HepG2 (cell line): Measurements from ENCODE around the gene GDF15. TPM values are rescaled to one million over a fixed set of nuclear protein-coding genes. Genes with fewer than 3 reads are reported as not detected.

Source experiments
- EP300 ChIP-seq, 3 experiments: sonication (generic) in 1 of 3; formaldehyde crosslinking in 1 of 3; IDR thresholded peaks; 2 replicates each; pipeline versions ENCODE4 v1.5.1 to v1.6.1; 2011 to 2020; ENCODE audit warnings: low read depth in 2 of 3, low read length in 2 of 3, borderline replicate concordance in 1 of 3, improper control_type of control experiment in 1 of 3, mild to moderate bottlenecking in 1 of 3, missing genetic modification reagents in 1 of 3, moderate library complexity in 1 of 3
- GTF3A ChIP-seq: sonication (generic); formaldehyde crosslinking; conservative IDR thresholded peaks from 2 replicates; pipeline ENCODE4 v1.4.0; 2020; ENCODE audit warnings: mild to moderate bottlenecking, missing genetic modification reagents
- HOXA5 ChIP-seq: sonication (generic); formaldehyde crosslinking; IDR thresholded peaks from 2 replicates; pipeline ENCODE4 v1.4.0; 2020; ENCODE audit warnings: missing genetic modification reagents
- JUNB ChIP-seq: sonication (generic); formaldehyde crosslinking; IDR thresholded peaks from 2 replicates; pipeline ENCODE4 v1.8.0; 2022; ENCODE audit warnings: missing genetic modification reagents, mild to moderate bottlenecking, borderline replicate concordance
- KAT8 ChIP-seq: IDR thresholded peaks from 2 replicates; pipeline ENCODE4 v1.6.1; 2016; ENCODE audit warnings: missing genetic modification reagents, missing compliant biosample characterization
- KDM2A ChIP-seq: sonication (generic); formaldehyde crosslinking; IDR thresholded peaks from 2 replicates; pipeline ENCODE4 v1.4.0; 2020; ENCODE audit warnings: low read depth, missing genetic modification reagents, borderline replicate concordance
- MXD1 ChIP-seq: sonication (generic); formaldehyde crosslinking; IDR thresholded peaks from 2 replicates; pipeline ENCODE4 v1.4.0; 2020; ENCODE audit warnings: mild to moderate bottlenecking, missing genetic modification reagents
- REXO4 ChIP-seq: sonication (generic); formaldehyde crosslinking; IDR thresholded peaks from 2 replicates; pipeline ENCODE4 v1.8.0; 2022; ENCODE audit warnings: missing genetic modification reagents, mild to moderate bottlenecking, borderline replicate concordance
- RORA ChIP-seq: sonication (generic); formaldehyde crosslinking; IDR thresholded peaks from 2 replicates; pipeline ENCODE4 v1.5.0; 2020; ENCODE audit warnings: mild to moderate bottlenecking, missing genetic modification reagents, moderate library complexity
- SSRP1 ChIP-seq: IDR thresholded peaks from 2 replicates; pipeline ENCODE4 v1.6.1; 2016; ENCODE audit warnings: control low read depth
- YEATS4 ChIP-seq: sonication (generic); formaldehyde crosslinking; IDR thresholded peaks from 2 replicates; pipeline ENCODE4 v1.4.0; 2020; ENCODE audit warnings: missing genetic modification reagents, borderline replicate concordance
- ZIK1 ChIP-seq: sonication (generic); formaldehyde crosslinking; IDR thresholded peaks from 2 replicates; pipeline ENCODE4 v1.5.0; 2020; ENCODE audit warnings: mild to moderate bottlenecking, low read depth, missing genetic modification reagents, borderline replicate concordance
- ZNF160 ChIP-seq: sonication (generic); formaldehyde crosslinking; IDR thresholded peaks from 2 replicates; pipeline ENCODE4 v1.8.0; 2022; ENCODE audit warnings: mild to moderate bottlenecking, inconsistent platforms, missing genetic modification reagents
- ZNF224 ChIP-seq: sonication (generic); formaldehyde crosslinking; IDR thresholded peaks from 2 replicates; pipeline ENCODE4 v1.5.0; 2020; ENCODE audit warnings: mild to moderate bottlenecking, missing genetic modification reagents
- ZNF281 ChIP-seq: sonication (generic); formaldehyde crosslinking; IDR thresholded peaks from 2 replicates; pipeline ENCODE4 v1.4.0; 2020; ENCODE audit warnings: missing genetic modification reagents, borderline replicate concordance
- ZNF33A ChIP-seq: sonication (generic); formaldehyde crosslinking; IDR thresholded peaks from 2 replicates; pipeline ENCODE4 v1.5.1; 2020; ENCODE audit warnings: missing genetic modification reagents, mild to moderate bottlenecking, moderate library complexity, borderline replicate concordance
- ZNF543 ChIP-seq: sonication (generic); formaldehyde crosslinking; IDR thresholded peaks from 2 replicates; pipeline ENCODE4 v1.4.0; 2020; ENCODE audit warnings: mild to moderate bottlenecking, missing genetic modification reagents
- ZNF572 ChIP-seq: sonication (generic); formaldehyde crosslinking; IDR thresholded peaks from 2 replicates; pipeline ENCODE4 v1.5.1; 2020; ENCODE audit warnings: mild to moderate bottlenecking, missing genetic modification reagents
- ZNF605 ChIP-seq: sonication (generic); formaldehyde crosslinking; IDR thresholded peaks from 2 replicates; pipeline ENCODE4 v1.8.0; 2022; ENCODE audit warnings: mild to moderate bottlenecking, missing genetic modification reagents
- ZNF670 ChIP-seq: sonication (generic); formaldehyde crosslinking; IDR thresholded peaks from 2 replicates; pipeline ENCODE4 v1.8.0; 2022; ENCODE audit warnings: mild to moderate bottlenecking, missing genetic modification reagents, borderline replicate concordance
- ZNF709 ChIP-seq: sonication (generic); formaldehyde crosslinking; IDR thresholded peaks from 2 replicates; pipeline ENCODE4 v1.5.0; 2020; ENCODE audit warnings: mild to moderate bottlenecking, missing genetic modification reagents
- ZNF710 ChIP-seq: sonication (generic); formaldehyde crosslinking; IDR thresholded peaks from 2 replicates; pipeline ENCODE4 v1.5.0; 2020; ENCODE audit warnings: mild to moderate bottlenecking, missing genetic modification reagents, borderline replicate concordance
- polyA plus RNA-seq, 8 experiments: library from polyadenylated mRNA; depleted of rRNA in 3 of 8; stranded (reverse) in 7 of 8; unstranded in 1 of 8; fragments of >200 nt; fragmentation: Illumina TruSeq in 4 of 8; extraction: Trizol in 4 of 8; gene quantifications; 2 replicates each; pipeline versions ENCODE4 v1.2.1 to v1.2.3, GENCODE V29; 2011 to 2016; ENCODE audit warnings: low read depth in 4 of 8, missing spikeins in 1 of 8, mixed read lengths in 1 of 8; ENCODE audit not compliant: insufficient read depth in 1 of 8
- total RNA-seq, 5 experiments: library from RNA; depleted of rRNA; stranded (reverse); fragments of >200 nt; fragmentation: Illumina TruSeq; extraction: Trizol; gene quantifications; 2 replicates each; pipeline ENCODE4 v1.2.3, GENCODE V29; 2016; ENCODE audit warnings: low read depth in 1 of 5

GDF15 gene
- total and polyA plus RNA-seq, 2 of the 13 experiments (the other 11 are each of a cell fraction or from before 2014, with no cell fraction given), result 146 to 422 TPM

GRCh38 chr19:18390065-18390907 is 4.3 kb downstream of the GDF15 start (continued):
- no peak for TF ChIP-seq GTF3A (CRISPR knock-in tag)
- no peak for TF ChIP-seq HOXA5 (CRISPR knock-in tag)
- peak; percentile 56; the same call in 1 of the 2 replicates for TF ChIP-seq ZNF605 (CRISPR knock-in tag)
- no peak for TF ChIP-seq ZNF281 (CRISPR knock-in tag)
- no peak for TF ChIP-seq MXD1
- no peak for TF ChIP-seq ZNF224 (CRISPR knock-in tag)
- TF ChIP-seq ZNF572 (CRISPR knock-in tag), result no peak
- TF ChIP-seq ZNF709 (CRISPR knock-in tag), result peak; percentile 15; the same call in 1 of the 2 replicates
- peak; percentile 99 for TF ChIP-seq SSRP1 (CRISPR knock-in tag)
- 0 out of 2 replicates have a peak, but pooled peaks have one; percentile 48 for TF ChIP-seq ZNF33A
- no peak for TF ChIP-seq EP300 (IDR thresholded peaks at IDR 0.05; ENCODE audit: low read depth in 2 of 2, low read length in 2 of 2)
- no peak; the same call in 1 of the 2 replicates for TF ChIP-seq EP300 (CRISPR knock-in tag; IDR thresholded peaks at IDR 0.05; ENCODE audit: borderline replicate concordance)
- no peak; the same call in 1 of the 2 replicates for TF ChIP-seq YEATS4 (CRISPR knock-in tag)
- no peak; the same call in 1 of the 2 replicates for TF ChIP-seq JUNB (CRISPR knock-in tag)
- no peak for TF ChIP-seq ZNF710 (CRISPR knock-in tag)
- no peak for TF ChIP-seq RORA (CRISPR knock-in tag)
- TF ChIP-seq ZNF543 (CRISPR knock-in tag), result no peak
- no peak for TF ChIP-seq REXO4
- TF ChIP-seq KAT8 (CRISPR knock-in tag), result no peak
- peak; percentile 83 for TF ChIP-seq ZNF670 (CRISPR knock-in tag)
- no peak for TF ChIP-seq ZIK1 (CRISPR knock-in tag)
- TF ChIP-seq ZNF160, result no peak
- peak; percentile 65; the same call in 1 of the 2 replicates for TF ChIP-seq KDM2A (CRISPR knock-in tag)
